Activated naive CD4-positive, alpha-beta T cell treated with anti-CD3 and anti-CD28 coated beads, Interleukin-2, amount 50 U/mL, for 16 hours (primary cell): ENCODE measurements around the gene SIMC1.

ENCODE experiments used
- DNase-seq: peaks from one replicate; pipeline ENCODE4 v3.0.0-alpha.2; 2020

SIMC1 gene

GRCh38 chr5:176317534-176318374 lies 79.5 kb downstream of the SIMC1 start:
- no peak for DNase-seq

- DNase-seq: no peak
These were observed 81.8 kb downstream of the SIMC1 start for GRCh38 chr5:176319827-176320554.

GRCh38 chr5:176320577-176320976 lies 82.4 kb downstream of the SIMC1 start:
- DNase-seq: no peak

GRCh38 chr5:176334031-176334770 lies 96.0 kb downstream of the SIMC1 start:
- DNase-seq: no peak

- no peak for DNase-seq
These were observed 99.7 kb downstream of the SIMC1 start for GRCh38 chr5:176337913-176338312.

- DNase-seq: no peak
These were observed 101.1 kb downstream of the SIMC1 start for GRCh38 chr5:176339304-176339703.

DNA sequence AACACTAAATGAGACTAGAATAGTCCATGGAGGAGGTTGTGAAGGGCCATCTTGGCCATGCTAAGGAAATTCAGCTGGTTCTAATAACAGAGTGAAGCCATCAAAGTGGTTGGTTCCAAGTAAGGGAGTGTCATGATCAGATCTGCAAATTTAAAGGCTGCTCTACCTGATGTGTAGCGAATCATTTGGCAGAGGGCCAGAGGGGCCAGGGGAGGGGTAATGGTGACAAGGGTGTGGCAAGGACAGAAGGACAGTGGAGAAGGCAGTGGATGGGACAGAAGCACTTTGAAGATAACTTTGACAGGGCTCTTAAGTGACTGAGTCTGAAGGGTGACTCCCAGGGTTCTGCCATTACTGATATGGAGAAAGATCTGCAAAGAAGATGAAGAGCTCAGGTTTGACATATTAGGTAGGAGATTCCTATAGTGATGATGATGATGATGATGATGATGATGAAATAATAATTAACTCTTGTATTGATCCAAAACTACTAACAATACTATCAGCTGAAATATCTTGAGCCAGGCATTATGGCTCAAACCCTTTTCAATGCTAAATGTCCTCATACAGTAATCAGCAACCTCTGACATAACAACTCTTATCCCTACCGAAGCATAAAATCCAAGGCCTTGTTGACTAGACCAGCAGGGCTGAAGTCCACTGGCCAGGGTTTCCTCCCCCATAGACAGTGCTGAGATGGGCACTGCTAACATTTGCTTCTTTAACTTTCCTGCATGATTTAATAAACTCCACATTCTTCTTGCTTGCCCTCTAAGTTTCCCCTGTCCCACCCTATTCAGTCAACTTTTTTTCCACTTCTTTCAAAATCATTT lies 103.3 kb downstream of the SIMC1 start:
- DNase-seq: no peak

DNA sequence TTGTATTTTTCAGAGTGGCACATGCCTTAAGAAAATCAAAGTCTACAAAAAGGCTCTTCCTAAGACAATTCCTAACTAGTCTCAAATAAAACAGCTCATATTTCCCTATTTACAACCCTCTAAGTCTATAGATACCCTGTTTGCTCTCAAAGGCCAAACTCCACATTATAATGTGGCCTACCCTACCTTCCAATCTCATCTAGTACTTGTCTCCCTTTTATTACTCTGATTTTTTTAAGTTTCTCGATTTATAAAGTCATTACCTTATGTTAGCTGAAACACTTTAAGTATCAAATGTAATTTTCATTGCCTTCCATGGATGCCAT lies 103.9 kb downstream of the SIMC1 start:
- no peak for DNase-seq

DNA sequence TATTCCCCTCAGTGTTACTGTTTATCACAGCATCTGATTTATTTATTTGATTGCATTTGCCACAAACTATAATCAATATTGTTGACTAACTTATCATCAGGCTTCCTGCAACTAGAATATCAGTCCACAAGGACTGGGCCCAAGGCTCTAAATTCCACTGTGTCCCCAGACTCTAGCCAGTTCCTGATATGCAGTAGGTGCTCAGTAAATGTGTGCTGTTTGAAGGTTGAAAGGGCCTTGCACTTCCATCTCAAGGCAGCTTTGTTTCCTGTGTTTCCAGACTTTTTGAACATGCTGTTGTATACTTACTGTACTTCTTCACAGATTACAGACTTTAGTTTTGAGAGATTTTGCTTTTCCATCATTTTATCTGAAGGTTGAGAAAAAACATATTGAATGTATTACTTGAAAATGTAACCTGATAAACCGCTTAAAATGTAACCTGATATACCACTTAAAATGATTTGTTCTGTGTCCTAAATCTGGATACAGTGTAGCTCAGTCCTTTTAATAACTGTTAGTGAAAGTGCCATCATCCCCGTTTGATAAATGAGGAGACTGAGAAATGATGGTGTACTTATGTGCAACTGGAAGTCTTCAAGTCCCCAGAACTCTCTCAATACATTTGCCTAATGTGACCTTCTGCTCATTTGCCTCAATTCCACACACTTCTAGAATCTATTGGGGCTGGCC lies 104.7 kb downstream of the SIMC1 start:
- no peak for DNase-seq

DNA sequence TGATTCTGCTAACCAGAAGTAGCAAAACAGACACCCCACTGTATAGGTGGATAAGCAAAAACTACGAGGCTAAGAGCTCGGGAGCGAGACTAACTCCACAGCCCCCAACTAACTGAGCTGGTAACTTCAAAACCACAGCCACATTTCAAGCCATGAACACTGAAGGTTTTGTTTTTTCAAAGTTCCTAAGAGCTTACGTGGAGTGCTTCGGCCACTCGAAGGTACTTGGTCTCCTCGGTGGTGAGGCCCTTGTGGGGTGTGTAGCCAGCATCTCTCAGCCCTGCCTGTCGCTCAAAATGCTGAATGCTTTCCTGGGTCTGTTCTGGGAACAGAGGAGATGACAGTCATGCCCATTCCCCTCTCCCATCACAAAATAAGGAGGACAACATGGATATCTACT lies 112.2 kb downstream of the SIMC1 start:
- no peak for DNase-seq

GRCh38 chr5:176352116-176352878 lies 114.1 kb downstream of the SIMC1 start:
- no peak for DNase-seq

DNA sequence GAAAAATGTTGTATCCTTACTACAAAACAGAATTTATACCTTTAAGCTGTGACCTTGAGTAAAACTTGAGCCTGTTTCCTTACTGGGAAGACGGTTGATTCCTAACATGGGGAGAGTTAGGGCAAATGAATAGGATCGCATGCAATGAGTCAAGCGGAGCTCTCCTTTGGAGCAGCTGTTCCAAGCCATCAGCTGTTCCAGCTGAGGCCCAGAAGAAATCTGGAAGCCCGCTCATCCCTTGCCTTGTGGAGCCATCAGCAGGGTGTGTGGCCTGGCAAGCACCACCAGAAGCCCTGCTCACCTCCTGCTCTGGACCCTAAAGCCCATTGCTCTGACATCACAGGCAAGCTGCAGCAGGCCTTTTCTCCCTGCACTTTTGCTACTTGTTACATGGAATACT lies 115.3 kb downstream of the SIMC1 start:
- no peak for DNase-seq

GRCh38 chr5:176355400-176356178 lies 117.4 kb downstream of the SIMC1 start:
- DNase-seq: no peak

- no peak for DNase-seq
These were observed 117.9 kb downstream of the SIMC1 start for GRCh38 chr5:176356179-176356566.

- DNase-seq: no peak
These were observed 121.4 kb downstream of the SIMC1 start for GRCh38 chr5:176359658-176360057.

GRCh38 chr5:176360894-176361436 lies 122.7 kb downstream of the SIMC1 start:
- no peak for DNase-seq

DNA sequence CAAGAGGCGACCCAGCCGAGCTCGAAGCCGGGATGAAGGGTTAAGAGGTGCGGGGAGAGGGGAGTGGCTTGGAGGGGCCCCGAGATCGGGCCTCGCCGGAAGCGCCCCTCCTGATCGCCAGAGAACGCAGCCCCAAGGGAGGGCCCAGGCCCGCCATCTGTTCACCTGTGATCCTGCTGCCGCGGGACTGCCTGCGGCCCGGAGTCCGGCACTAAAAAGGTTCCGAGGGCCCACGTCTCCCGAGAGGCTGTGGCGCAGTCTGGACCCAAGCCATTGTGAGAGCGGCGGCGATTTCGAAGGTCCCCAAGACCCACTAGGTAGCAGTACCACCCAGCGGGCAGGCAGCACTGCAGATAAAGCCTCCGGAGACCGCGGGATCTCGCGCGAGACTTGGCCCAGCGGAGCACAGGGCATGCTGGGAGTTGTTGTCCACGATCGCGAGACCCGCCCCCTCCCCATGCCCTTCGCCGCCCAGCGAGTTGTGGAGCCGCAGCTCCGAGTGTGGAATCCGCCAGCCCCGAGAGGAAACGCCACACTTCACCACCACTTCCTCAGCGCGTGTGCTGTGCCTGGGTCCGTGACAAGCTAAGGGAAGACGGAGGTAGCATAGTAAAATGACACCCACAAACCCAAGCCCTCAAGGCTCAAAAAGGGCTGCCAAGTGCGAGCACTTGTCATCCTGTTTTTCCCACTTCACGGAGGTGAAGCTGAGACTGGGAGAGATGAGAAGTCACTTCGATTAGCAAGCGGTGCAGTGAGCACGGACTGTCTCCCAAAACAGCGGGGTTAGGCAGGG lies 123.4 kb downstream of the SIMC1 start, which contains the start of gene KIAA1191:
TSS of gene KIAA1191 (minus strand) at position 328 of the 796 bp plus-strand sequence. CDS start 2,256 bp downstream, outside the sequence.
- DNase-seq: peak; percentile 94

DNA sequence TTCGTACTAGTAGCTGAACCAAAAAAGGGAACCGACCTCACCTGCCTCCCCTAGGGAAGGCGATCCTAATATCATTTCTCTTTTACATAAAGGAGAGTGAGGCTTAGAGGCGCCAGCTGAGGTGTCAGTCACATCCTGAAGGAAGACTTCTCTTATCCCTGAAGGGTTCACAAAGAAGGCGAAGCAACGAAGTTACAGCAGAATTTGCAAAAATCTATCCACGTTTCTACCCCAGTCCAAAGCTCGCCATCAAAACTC lies 123.9 kb downstream of the SIMC1 start:
- DNase-seq: no peak

GRCh38 chr5:176364765-176365350 lies 126.6 kb downstream of the SIMC1 start:
- DNase-seq: no peak
